ENCODE measurements around the gene RAB11FIP4.

Gene RAB11FIP4

DNA sequence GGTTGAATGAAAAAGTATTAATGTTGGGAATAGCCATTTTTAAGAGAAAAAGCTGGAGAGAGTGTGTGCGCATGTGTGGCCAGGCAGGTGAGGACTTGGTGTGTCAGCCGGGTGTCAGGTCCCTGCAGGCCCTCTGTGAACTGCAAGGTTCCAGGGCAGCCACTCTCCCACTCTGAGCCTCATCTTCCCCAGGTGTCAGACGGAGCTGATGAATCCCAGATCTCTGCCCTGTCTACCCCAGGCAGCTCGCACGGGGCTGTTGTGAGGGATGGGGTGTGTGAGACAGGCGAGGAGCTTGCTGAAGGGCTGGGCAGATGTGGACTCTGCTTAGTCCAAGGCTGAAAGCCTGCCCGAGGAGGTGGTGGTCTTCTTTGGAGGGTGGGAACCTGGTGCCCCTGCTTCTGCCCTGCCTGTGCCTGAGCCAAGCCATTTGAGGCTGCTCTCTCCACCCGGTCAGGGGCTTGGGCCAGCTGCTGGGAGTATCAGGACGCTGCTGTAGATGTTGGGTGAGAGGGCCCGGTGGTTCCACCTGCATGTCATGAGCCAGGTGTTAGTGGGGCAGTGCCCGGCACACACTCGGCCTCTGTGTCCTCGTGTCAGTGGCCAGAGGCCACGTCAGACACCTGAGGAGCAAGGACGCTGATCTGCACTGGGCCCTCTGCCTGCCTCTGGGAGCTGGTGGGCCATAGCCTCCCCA lies 122.4 kb downstream of the RAB11FIP4 start:
- TF ChIP-seq POLR2AphosphoS5 (IDR thresholded peaks at IDR 0.05; ENCODE audit: low read depth, low read length) (no peak), FOXP2 (optimal IDR thresholded peaks at IDR 0.05; ENCODE audit: borderline replicate concordance, extremely low read depth, extremely low read length, insufficient read depth) (no peak), TAF1 (IDR thresholded peaks at IDR 0.05; ENCODE audit: borderline replicate concordance, insufficient read depth, low read length) (no peak), SIN3A (IDR thresholded peaks at IDR 0.05; ENCODE audit: borderline replicate concordance, insufficient read depth, low read length) (no peak)
- TF ChIP-seq, protein P1, sequence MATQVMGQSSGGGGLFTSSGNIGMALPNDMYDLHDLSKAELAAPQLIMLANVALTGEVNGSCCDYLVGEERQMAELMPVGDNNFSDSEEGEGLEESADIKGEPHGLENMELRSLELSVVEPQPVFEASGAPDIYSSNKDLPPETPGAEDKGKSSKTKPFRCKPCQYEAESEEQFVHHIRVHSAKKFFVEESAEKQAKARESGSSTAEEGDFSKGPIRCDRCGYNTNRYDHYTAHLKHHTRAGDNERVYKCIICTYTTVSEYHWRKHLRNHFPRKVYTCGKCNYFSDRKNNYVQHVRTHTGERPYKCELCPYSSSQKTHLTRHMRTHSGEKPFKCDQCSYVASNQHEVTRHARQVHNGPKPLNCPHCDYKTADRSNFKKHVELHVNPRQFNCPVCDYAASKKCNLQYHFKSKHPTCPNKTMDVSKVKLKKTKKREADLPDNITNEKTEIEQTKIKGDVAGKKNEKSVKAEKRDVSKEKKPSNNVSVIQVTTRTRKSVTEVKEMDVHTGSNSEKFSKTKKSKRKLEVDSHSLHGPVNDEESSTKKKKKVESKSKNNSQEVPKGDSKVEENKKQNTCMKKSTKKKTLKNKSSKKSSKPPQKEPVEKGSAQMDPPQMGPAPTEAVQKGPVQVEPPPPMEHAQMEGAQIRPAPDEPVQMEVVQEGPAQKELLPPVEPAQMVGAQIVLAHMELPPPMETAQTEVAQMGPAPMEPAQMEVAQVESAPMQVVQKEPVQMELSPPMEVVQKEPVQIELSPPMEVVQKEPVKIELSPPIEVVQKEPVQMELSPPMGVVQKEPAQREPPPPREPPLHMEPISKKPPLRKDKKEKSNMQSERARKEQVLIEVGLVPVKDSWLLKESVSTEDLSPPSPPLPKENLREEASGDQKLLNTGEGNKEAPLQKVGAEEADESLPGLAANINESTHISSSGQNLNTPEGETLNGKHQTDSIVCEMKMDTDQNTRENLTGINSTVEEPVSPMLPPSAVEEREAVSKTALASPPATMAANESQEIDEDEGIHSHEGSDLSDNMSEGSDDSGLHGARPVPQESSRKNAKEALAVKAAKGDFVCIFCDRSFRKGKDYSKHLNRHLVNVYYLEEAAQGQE (IDR thresholded peaks at IDR 0.05; ENCODE audit: insufficient read depth in 1 of 2, low read depth in 2 of 2, low read length in 2 of 2): no peak

- no peak for TF ChIP-seq POLR2AphosphoS5 (IDR thresholded peaks at IDR 0.05; ENCODE audit: low read depth, low read length)
- TF ChIP-seq, protein P1 (IDR thresholded peaks at IDR 0.05; ENCODE audit: insufficient read depth in 1 of 2, low read depth in 2 of 2, low read length in 2 of 2): no peak
- TF ChIP-seq SIN3A (IDR thresholded peaks at IDR 0.05; ENCODE audit: borderline replicate concordance, insufficient read depth, low read length): no peak
- no peak for TF ChIP-seq TAF1 (IDR thresholded peaks at IDR 0.05; ENCODE audit: borderline replicate concordance, insufficient read depth, low read length)
- TF ChIP-seq FOXP2 (optimal IDR thresholded peaks at IDR 0.05; ENCODE audit: borderline replicate concordance, extremely low read depth, extremely low read length, insufficient read depth): no peak
These were observed 123.8 kb downstream of the RAB11FIP4 start for GRCh38 chr17:31515267-31515666.

DNA sequence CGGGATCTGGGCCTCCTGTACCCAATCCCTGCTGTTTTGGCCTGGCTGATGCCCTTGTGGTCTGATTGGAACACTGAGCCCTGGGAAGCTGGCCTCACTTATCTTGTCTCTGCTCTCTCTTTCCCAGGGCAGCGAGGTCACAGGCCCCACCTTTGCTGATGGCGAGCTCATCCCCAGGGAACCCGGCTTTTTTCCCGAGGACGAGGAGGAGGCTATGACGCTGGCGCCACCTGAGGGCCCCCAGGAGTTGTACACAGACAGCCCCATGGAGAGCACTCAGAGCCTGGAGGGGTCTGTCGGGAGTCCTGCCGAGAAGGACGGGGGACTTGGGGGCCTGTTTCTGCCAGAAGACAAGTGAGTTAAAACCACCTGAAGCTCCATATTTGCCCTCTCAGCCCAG lies 126.0 kb downstream of the RAB11FIP4 start:
- TF ChIP-seq FOXP2 (optimal IDR thresholded peaks at IDR 0.05; ENCODE audit: borderline replicate concordance, extremely low read depth, extremely low read length, insufficient read depth) (no peak), TAF1 (IDR thresholded peaks at IDR 0.05; ENCODE audit: borderline replicate concordance, insufficient read depth, low read length) (no peak)

- TF ChIP-seq TAF1 (IDR thresholded peaks at IDR 0.05; ENCODE audit: borderline replicate concordance, insufficient read depth, low read length) (no peak), SIN3A (IDR thresholded peaks at IDR 0.05; ENCODE audit: borderline replicate concordance, insufficient read depth, low read length) (no peak), FOXP2 (optimal IDR thresholded peaks at IDR 0.05; ENCODE audit: borderline replicate concordance, extremely low read depth, extremely low read length, insufficient read depth) (no peak), POLR2AphosphoS5 (IDR thresholded peaks at IDR 0.05; ENCODE audit: low read depth, low read length) (no peak)
- TF ChIP-seq, protein P1 (IDR thresholded peaks at IDR 0.05; ENCODE audit: insufficient read depth in 1 of 2, low read depth in 2 of 2, low read length in 2 of 2): no peak
These were observed 127.0 kb downstream of the RAB11FIP4 start for GRCh38 chr17:31518478-31518877.

DNA sequence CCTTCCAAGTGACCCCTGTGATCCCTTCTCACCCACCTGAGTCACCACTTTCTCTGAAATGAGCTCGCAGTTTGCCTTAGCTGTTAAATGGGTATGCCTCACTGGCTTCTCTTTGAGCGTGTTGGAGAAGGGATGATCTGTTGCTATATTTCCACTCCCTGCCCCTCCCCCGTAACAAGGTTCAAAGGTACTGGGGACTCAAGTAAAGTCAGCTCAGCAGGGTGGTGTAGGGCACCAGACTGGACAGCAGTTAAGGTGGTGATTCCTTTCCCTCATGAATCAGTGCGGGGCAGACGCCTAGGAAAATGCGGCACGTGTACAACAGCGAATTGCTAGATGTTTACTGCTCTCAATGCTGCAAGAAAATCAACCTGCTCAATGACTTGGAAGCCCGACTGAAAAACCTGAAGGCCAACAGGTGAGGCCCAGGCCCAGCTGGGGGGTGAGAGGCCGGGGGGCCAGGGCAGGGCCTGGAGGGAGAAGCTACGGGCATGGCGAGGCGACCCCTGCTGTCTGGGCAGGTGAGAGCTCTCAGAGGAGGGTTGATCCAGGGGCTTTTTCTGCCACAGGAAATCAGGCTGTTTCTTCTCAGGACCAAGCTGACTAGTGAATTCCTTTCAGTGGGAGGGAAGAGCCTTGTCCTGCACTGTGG lies 130.3 kb downstream of the RAB11FIP4 start:
- TF ChIP-seq, protein P1 (IDR thresholded peaks at IDR 0.05; ENCODE audit: insufficient read depth in 1 of 2, low read depth in 2 of 2, low read length in 2 of 2): no peak
- TF ChIP-seq FOXP2 (optimal IDR thresholded peaks at IDR 0.05; ENCODE audit: borderline replicate concordance, extremely low read depth, extremely low read length, insufficient read depth) (no peak), TAF1 (IDR thresholded peaks at IDR 0.05; ENCODE audit: borderline replicate concordance, insufficient read depth, low read length) (no peak), POLR2AphosphoS5 (IDR thresholded peaks at IDR 0.05; ENCODE audit: low read depth, low read length) (no peak), SIN3A (IDR thresholded peaks at IDR 0.05; ENCODE audit: borderline replicate concordance, insufficient read depth, low read length) (no peak)

Data from PFSK-1 (cell line).